K562 (cell line): ENCODE measurements around the gene JUP. TPM values are rescaled to one million over a fixed set of nuclear protein-coding genes. Genes with fewer than 3 reads are reported as not detected.

Experiments
- MYBL2 ChIP-seq, 2 experiments: fragments of 450-650 bp in 1 of 2; sonication (generic) in 1 of 2; formaldehyde crosslinking in 1 of 2; IDR thresholded peaks; 2 replicates each; pipeline versions ENCODE4 v1.6.1 to v1.8.1; 2017 to 2022; ENCODE audit warnings: borderline replicate concordance in 1 of 2, inconsistent platforms in 1 of 2, low read depth in 1 of 2, mild to moderate bottlenecking in 1 of 2, missing genetic modification reagents in 1 of 2, moderate library complexity in 1 of 2
- PTTG1 ChIP-seq: fragments of 450-650 bp; IDR thresholded peaks from 2 replicates; pipeline ENCODE4 v1.6.1; 2016; ENCODE audit warnings: low read depth, mild to moderate bottlenecking, missing genetic modification characterization, missing compliant biosample characterization
- PURB ChIP-seq: sonication (generic); formaldehyde crosslinking; IDR thresholded peaks from 2 replicates; pipeline ENCODE4 v1.9.0; 2021; ENCODE audit warnings: low read depth, mild to moderate bottlenecking, missing genetic modification reagents
- RFX7 ChIP-seq: fragments of 250-450 bp; sonication (Bioruptor Pico); IDR thresholded peaks from 2 replicates; pipeline ENCODE4 v1.5.1; 2021; ENCODE audit warnings: mild to moderate bottlenecking
- RNF2 ChIP-seq: sonication (generic); IDR thresholded peaks from 2 replicates; pipeline ENCODE4 v1.6.1; 2016
- SETDB1 ChIP-seq: IDR thresholded peaks from one replicate; pipeline ENCODE4 v1.6.1; 2012; ENCODE audit warnings: low read length, control low read depth, inconsistent platforms
- TRIM24 ChIP-seq, 2 experiments: fragments of 450-650 bp; IDR thresholded peaks; 2 replicates each; pipeline ENCODE4 v1.6.1; 2016
- ZBTB1 ChIP-seq: sonication (generic); formaldehyde crosslinking; IDR thresholded peaks from 2 replicates; pipeline ENCODE4 v1.8.1; 2023; ENCODE audit warnings: missing genetic modification reagents, low read depth, mild to moderate bottlenecking, borderline replicate concordance
- ZNF830 ChIP-seq: fragments of 250-450 bp; sonication (Bioruptor Pico); IDR thresholded peaks from 2 replicates; pipeline ENCODE4 v1.5.0; 2021; ENCODE audit warnings: mild to moderate bottlenecking
- polyA plus RNA-seq, 8 experiments: library from polyadenylated mRNA; depleted of rRNA in 4 of 8; stranded (reverse) in 5 of 8; unstranded in 3 of 8; fragments of >200 nt; fragmentation: Nextera tagmentation in 2 of 8; fragmentation: Illumina TruSeq in 1 of 8; extraction: Ambion mirVana in 2 of 8; extraction: Trizol in 1 of 8; gene quantifications; 2 replicates each; pipeline versions ENCODE4 v1.2.1 to v1.2.3, GENCODE V29; 2011 to 2014; ENCODE audit warnings: inconsistent platforms in 1 of 8, missing spikeins in 1 of 8
- total RNA-seq, 7 experiments: library from RNA; depleted of rRNA in 6 of 7; stranded (reverse); fragments of >200 nt in 6 of 7; fragmentation: Illumina TruSeq in 2 of 7; extraction: Trizol in 2 of 7; gene quantifications; 2 replicates each; pipeline versions ENCODE4 v1.2.1 to v1.2.3, GENCODE V29; 2011 to 2021; ENCODE audit warnings: low replicate concordance in 1 of 7
- TF ChIP-seq, protein P1 (sequence below): fragments of 450-650 bp; IDR thresholded peaks from 2 replicates; pipeline ENCODE4 v1.6.1; 2016; ENCODE audit warnings: mild to moderate bottlenecking, moderate library complexity
- TF ChIP-seq, protein P2 (sequence below): sonication (generic); formaldehyde crosslinking; IDR thresholded peaks from 2 replicates; pipeline ENCODE4 v1.8.0; 2022; ENCODE audit warnings: mild to moderate bottlenecking, missing genetic modification reagents

Gene JUP
- total and polyA plus RNA-seq, 9 of the 15 experiments (the other 6 are each of a cell fraction or from before 2014, with no cell fraction given) = 6.4 to 177 (median 31.2) TPM

DNA sequence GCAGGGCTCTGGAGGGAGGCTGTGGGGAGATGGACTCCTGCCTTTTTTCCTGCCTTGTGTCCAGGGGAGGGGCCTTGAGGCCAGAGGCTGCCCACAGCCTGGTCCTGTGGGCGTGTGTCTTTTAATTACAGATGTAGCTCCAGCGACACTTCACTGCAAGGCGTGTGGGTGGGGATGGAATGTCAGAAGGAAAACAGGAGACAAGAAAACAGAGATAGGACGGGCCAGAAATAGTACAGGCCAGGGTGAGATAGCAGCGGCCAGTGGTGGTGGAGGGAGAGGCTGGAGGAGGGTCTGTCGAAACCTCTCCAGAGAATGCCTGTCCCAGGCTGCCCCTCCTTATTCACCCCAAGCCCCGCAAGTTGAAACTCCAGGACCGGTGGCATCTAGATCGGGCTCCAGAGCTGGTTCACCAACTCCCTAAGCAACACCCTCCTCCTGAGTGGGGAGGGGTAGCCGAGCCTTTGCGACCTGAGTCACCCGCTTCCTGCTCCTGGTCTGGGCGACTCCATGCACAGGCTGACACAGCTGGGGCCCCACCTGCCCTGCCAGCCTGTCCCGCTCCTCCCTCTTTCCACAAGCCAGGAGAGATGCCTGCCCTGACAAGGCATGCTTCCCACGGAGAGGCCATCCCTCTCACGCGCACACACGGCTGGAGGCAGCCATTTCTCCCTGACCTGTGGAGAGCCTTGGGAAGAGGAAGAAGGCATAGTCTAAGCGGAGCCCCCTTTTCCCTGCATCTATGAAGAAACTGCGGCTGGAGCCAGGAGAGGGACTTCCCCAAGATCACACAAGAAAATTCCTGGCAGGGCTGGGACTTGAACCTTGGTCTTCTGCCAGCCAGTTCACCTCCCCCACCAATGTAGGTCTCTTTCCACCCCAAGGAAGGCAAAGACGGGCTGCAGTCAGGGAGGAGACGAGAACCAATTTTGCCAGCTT is 6.6 kb upstream of the JUP start (continued):
- TF ChIP-seq, protein P1, sequence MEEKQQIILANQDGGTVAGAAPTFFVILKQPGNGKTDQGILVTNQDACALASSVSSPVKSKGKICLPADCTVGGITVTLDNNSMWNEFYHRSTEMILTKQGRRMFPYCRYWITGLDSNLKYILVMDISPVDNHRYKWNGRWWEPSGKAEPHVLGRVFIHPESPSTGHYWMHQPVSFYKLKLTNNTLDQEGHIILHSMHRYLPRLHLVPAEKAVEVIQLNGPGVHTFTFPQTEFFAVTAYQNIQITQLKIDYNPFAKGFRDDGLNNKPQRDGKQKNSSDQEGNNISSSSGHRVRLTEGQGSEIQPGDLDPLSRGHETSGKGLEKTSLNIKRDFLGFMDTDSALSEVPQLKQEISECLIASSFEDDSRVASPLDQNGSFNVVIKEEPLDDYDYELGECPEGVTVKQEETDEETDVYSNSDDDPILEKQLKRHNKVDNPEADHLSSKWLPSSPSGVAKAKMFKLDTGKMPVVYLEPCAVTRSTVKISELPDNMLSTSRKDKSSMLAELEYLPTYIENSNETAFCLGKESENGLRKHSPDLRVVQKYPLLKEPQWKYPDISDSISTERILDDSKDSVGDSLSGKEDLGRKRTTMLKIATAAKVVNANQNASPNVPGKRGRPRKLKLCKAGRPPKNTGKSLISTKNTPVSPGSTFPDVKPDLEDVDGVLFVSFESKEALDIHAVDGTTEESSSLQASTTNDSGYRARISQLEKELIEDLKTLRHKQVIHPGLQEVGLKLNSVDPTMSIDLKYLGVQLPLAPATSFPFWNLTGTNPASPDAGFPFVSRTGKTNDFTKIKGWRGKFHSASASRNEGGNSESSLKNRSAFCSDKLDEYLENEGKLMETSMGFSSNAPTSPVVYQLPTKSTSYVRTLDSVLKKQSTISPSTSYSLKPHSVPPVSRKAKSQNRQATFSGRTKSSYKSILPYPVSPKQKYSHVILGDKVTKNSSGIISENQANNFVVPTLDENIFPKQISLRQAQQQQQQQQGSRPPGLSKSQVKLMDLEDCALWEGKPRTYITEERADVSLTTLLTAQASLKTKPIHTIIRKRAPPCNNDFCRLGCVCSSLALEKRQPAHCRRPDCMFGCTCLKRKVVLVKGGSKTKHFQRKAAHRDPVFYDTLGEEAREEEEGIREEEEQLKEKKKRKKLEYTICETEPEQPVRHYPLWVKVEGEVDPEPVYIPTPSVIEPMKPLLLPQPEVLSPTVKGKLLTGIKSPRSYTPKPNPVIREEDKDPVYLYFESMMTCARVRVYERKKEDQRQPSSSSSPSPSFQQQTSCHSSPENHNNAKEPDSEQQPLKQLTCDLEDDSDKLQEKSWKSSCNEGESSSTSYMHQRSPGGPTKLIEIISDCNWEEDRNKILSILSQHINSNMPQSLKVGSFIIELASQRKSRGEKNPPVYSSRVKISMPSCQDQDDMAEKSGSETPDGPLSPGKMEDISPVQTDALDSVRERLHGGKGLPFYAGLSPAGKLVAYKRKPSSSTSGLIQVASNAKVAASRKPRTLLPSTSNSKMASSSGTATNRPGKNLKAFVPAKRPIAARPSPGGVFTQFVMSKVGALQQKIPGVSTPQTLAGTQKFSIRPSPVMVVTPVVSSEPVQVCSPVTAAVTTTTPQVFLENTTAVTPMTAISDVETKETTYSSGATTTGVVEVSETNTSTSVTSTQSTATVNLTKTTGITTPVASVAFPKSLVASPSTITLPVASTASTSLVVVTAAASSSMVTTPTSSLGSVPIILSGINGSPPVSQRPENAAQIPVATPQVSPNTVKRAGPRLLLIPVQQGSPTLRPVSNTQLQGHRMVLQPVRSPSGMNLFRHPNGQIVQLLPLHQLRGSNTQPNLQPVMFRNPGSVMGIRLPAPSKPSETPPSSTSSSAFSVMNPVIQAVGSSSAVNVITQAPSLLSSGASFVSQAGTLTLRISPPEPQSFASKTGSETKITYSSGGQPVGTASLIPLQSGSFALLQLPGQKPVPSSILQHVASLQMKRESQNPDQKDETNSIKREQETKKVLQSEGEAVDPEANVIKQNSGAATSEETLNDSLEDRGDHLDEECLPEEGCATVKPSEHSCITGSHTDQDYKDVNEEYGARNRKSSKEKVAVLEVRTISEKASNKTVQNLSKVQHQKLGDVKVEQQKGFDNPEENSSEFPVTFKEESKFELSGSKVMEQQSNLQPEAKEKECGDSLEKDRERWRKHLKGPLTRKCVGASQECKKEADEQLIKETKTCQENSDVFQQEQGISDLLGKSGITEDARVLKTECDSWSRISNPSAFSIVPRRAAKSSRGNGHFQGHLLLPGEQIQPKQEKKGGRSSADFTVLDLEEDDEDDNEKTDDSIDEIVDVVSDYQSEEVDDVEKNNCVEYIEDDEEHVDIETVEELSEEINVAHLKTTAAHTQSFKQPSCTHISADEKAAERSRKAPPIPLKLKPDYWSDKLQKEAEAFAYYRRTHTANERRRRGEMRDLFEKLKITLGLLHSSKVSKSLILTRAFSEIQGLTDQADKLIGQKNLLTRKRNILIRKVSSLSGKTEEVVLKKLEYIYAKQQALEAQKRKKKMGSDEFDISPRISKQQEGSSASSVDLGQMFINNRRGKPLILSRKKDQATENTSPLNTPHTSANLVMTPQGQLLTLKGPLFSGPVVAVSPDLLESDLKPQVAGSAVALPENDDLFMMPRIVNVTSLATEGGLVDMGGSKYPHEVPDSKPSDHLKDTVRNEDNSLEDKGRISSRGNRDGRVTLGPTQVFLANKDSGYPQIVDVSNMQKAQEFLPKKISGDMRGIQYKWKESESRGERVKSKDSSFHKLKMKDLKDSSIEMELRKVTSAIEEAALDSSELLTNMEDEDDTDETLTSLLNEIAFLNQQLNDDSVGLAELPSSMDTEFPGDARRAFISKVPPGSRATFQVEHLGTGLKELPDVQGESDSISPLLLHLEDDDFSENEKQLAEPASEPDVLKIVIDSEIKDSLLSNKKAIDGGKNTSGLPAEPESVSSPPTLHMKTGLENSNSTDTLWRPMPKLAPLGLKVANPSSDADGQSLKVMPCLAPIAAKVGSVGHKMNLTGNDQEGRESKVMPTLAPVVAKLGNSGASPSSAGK = no peak
- no peak for TF ChIP-seq ZBTB1 (CRISPR knock-in tag)
- TF ChIP-seq ZNF830 = no peak
- TF ChIP-seq TRIM24 (IDR thresholded peaks at IDR 0.05) = no peak
- TF ChIP-seq PTTG1 (tag) = no peak
- TF ChIP-seq SETDB1 = no peak
- no peak for TF ChIP-seq RFX7
- no peak for TF ChIP-seq RNF2
- TF ChIP-seq PURB (CRISPR knock-in tag) = no peak
- TF ChIP-seq, protein P2, sequence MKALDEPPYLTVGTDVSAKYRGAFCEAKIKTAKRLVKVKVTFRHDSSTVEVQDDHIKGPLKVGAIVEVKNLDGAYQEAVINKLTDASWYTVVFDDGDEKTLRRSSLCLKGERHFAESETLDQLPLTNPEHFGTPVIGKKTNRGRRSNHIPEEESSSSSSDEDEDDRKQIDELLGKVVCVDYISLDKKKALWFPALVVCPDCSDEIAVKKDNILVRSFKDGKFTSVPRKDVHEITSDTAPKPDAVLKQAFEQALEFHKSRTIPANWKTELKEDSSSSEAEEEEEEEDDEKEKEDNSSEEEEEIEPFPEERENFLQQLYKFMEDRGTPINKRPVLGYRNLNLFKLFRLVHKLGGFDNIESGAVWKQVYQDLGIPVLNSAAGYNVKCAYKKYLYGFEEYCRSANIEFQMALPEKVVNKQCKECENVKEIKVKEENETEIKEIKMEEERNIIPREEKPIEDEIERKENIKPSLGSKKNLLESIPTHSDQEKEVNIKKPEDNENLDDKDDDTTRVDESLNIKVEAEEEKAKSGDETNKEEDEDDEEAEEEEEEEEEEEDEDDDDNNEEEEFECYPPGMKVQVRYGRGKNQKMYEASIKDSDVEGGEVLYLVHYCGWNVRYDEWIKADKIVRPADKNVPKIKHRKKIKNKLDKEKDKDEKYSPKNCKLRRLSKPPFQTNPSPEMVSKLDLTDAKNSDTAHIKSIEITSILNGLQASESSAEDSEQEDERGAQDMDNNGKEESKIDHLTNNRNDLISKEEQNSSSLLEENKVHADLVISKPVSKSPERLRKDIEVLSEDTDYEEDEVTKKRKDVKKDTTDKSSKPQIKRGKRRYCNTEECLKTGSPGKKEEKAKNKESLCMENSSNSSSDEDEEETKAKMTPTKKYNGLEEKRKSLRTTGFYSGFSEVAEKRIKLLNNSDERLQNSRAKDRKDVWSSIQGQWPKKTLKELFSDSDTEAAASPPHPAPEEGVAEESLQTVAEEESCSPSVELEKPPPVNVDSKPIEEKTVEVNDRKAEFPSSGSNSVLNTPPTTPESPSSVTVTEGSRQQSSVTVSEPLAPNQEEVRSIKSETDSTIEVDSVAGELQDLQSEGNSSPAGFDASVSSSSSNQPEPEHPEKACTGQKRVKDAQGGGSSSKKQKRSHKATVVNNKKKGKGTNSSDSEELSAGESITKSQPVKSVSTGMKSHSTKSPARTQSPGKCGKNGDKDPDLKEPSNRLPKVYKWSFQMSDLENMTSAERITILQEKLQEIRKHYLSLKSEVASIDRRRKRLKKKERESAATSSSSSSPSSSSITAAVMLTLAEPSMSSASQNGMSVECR (CRISPR knock-in tag) = no peak
- TF ChIP-seq MYBL2 (IDR thresholded peaks at IDR 0.05; ENCODE audit: low read depth) = no peak
- no peak for TF ChIP-seq MYBL2 (CRISPR knock-in tag; IDR thresholded peaks at IDR 0.05; ENCODE audit: borderline replicate concordance)
